Lung microvascular endothelial cell (primary cell): ENCODE results near the gene CLCN7. TPM values are rescaled to one million over a fixed set of nuclear protein-coding genes. Genes with fewer than 3 reads are reported as not detected.

Experiments used
- DNase-seq, 2 donors: peaks; one replicate each; pipeline versions ENCODE4 v3.0.0 to v3.0.0-alpha.2; 2010; ENCODE audit warnings: low read depth in 2 of 2
- total RNA-seq: library from RNA; depleted of rRNA; stranded (reverse); fragments of >200 nt; gene quantifications from 2 replicates; pipeline ENCODE4 v1.2.1, GENCODE V29; 2014

CLCN7 gene
- total RNA-seq, 1 donor from 2014 or later: 69.8 TPM

DNA sequence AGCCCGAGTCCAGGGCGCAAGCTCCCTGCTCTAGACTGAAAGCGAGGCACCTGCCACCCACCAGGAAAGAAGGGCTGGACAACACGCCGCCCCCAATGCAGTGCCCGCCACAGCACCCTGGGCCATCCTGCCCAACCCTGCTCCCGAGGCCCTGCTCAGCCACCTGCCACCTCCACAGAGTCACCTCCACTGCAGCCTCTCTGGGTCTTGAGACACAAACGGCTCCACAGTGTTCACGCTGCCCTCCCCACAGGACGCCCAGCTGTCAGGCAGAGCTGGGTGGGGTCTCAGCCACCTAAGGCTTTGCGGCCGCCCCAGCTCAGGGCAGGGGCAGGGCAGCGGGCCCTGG is 9.3 kb downstream of the CLCN7 start:
- no peak for DNase-seq

- DNase-seq: no peak
Measured at GRCh38 chr16:1464894-1465566, 9.8 kb downstream of the CLCN7 start.

DNA sequence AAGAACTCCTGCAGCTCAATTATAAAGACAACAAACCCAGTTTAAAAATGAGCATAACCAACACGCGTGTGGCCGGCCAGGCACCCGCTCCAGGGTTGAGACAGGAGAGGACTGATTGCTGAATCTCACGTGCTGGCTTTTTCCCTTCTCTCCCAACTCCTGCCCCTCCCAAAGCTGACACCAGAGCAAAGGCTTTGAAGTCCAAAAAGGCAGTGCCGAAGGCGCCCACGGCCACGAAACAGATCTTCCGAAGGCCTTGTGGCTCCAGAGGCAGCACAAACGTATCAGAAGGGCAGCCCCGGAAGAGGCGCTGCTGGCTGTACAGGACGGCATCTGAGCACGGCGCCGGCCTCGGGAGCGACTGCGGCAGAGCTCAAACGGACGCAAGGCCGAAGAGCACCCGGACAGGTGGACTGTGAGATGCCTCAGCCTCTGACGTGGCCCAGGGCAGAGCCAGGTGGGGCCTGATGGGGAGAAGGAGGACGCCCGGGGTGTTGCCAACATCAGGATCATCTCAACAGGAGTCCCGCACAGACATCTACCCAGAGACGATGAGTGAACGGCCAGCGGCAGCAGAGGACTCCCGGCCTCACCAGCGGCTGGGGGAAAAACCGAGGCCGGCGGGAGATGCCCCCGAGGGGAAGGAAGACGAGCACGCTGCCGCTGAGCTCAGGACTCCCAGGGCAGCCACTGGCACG is 10.5 kb downstream of the CLCN7 start:
- DNase-seq: no peak

DNA sequence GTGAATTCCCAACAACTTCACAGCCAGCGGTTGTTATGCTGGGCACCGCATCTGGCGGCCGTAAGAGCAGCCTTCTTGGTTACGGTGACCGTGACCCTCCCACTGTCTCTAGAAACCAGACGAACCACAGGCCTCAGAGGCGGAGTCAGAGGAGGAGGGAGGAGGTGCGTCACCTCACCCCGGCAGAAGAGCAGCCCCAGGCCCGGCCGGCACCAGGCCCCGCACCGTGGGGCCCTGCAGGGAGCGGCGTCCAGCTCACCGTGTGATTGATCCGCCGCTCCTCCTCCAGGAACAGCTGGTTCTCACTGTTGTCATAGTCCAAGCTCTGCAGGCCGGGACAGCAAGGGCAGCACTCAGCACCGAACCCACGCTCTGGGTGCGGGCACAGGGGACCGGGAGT is 13.7 kb downstream of the CLCN7 start:
- DNase-seq: no peak

GRCh38 chr16:1460602-1461138 is 14.2 kb downstream of the CLCN7 start:
- DNase-seq: no peak

- DNase-seq: no peak
Measured at GRCh38 chr16:1459967-1460366, 14.9 kb downstream of the CLCN7 start.

DNA sequence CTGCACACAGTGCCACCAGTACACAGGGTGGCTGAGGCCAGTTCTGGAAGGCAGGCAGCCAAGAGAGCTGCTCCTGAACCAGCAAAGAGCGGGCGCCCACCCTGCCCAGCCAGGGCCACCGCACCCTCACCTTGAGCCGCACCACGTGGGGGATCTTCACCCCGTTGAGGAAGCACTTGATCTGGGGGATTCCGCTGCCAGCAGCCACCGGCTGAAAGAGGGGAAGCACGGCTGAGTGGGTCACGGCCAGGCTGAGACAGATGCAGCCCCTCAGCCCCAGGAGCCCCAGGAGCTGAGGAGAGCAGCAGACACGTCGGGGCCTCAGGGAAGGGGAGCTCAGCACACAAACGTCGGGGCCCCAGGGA is 15.9 kb downstream of the CLCN7 start:
- DNase-seq: no peak

DNA sequence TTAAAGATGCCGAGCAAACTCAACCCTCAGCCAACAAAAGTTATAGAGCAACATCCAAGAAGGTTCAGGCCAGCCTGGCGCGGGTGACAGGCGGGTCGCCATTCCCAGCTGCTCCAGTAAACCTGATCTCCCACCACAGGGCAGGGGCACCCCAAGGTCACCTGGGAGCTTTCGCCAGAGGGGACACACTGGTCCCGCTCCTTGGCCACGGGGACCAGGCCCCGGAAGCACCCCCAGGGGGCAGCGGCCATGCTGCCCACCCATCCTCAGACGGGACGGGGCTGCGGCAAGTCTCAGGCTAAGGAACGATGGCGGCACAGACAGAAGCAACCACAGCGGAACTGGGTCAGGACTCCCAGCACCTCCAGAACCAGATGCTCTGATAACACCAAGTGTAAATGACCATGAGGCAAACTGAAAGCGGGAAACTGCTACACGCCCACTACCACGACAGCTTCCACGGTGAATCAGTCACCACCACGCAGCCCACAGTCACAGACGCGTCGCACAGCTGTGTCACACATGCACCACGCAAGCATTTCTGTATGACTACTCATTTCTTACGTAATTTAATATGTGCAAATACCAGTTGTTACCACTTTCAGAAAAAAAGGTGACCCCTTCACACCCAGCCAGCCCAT is 16.4 kb downstream of the CLCN7 start:
- DNase-seq: no peak

DNA sequence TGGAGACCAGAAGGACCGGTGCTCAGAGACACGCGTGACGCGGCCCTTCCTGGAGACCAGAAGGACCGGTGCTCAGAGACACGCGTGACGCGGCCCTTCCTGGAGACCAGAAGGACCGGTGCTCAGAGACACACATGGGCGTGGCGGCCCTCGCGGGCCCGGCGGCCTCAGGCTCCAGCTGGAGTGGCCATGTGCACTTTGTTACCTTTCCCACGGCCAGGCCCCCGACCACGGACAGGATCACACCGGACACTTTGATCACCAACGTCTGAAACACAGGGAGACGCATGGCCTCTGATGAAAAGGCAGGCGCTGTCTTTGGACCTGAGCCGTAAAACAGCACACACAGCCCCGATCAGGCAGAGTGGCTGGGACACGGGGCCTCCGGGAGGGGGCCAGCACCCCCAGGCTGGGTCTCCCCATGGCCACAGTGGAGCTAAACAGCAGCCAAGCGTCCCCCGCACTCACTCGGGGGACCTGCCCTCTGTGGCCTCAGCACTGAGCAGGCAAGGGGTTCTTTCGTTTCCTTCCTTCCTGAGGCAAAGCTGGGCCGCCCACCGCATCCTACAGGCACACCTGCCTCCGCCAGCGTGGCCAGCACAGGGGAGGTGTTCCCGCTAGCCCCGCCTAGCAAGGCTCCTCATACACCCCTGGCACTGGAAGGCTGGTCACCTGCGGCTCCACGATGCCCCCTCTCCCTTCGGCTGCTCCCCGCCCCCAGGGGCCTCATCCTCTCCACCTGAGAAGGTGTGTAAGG is 17.2 kb downstream of the CLCN7 start:
- no peak for DNase-seq

DNA sequence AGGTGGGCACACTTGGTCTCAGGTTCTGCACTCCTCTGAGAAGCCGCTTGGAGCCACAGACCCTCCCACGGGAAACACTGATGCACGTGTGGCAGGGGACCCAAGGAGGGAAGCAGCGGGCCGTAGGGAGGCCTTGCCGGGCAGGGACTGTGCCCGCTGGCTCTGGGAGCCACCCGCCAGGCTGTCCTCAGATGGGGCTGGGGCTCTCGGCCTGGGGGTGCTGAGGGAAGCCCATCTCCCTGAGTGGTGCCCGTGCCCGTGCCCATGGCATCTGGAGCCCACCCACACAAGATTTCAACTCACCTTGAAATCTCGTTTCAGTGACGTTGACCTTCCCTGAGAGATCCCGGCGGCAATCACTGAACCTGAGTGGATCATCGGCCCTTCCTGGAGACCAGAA is 17.9 kb downstream of the CLCN7 start:
- no peak for DNase-seq

GRCh38 chr16:1455190-1456171 is 19.3 kb downstream of the CLCN7 start:
- DNase-seq: no peak

DNA sequence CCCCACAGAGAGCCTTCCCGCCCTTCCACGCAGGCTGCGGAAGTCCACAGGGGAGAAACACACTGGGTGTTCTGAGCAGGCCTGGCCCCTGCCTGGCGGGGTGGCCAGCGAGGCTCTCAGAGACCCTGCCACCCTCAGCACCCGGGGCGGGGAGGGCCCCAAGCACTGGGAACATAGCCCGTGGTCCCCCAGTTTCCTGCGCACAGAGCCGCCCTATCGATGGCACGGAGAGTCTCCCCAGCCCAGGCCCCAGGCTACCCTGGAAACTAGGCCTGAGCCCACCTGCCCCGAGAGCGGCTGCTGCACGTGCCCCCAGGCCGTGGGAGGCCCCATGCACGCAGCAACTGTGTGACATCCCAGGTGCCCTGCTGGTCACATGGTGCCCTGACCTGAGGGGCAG is 20.3 kb downstream of the CLCN7 start:
- DNase-seq: no peak

DNA sequence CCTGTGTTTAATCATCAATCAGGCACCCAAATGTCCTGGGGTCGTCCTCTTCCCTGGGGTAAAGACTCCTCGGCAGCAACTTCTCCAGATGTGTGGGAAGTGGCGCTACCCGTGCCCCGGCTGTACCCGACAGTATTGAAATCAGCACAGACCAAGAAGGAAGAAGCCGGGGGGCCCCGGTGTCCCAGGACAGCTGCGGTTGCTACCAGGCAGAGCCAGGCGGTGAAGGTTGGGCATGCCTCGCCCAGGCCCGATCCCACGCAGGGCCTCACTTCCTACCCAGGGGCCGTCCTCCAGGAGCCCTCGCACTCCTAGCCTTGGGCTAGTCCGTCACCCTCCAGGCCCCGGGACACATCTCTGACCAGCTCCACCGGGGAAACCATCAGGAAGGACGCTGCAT is 21.5 kb downstream of the CLCN7 start:
- no peak for DNase-seq

DNA sequence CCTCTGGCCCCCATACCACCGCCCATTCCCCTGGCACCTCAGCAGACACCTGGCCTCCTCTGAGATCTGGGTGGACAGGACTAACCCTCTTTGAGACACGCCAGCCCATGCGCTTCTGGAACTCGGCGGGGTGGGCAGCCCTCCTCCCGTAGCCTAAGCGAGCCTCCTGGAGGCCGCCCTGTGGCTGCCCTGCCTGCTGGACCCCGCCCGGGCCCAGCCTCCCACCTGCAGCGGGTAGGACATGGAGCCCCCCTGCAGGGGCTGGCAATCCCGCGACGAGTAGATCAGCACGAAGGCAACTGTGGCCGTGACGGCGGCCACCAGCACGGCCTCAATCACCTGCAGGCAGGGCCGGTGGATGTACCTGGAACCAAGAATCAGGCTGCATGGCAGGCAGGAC is 22.3 kb downstream of the CLCN7 start:
- no peak for DNase-seq

- DNase-seq: no peak
Measured at GRCh38 chr16:1451702-1452392, 23.0 kb downstream of the CLCN7 start.

GRCh38 chr16:1450841-1451240 is 24.0 kb downstream of the CLCN7 start:
- DNase-seq: no peak

GRCh38 chr16:1450218-1450617 is 24.6 kb downstream of the CLCN7 start:
- DNase-seq: no peak

DNA sequence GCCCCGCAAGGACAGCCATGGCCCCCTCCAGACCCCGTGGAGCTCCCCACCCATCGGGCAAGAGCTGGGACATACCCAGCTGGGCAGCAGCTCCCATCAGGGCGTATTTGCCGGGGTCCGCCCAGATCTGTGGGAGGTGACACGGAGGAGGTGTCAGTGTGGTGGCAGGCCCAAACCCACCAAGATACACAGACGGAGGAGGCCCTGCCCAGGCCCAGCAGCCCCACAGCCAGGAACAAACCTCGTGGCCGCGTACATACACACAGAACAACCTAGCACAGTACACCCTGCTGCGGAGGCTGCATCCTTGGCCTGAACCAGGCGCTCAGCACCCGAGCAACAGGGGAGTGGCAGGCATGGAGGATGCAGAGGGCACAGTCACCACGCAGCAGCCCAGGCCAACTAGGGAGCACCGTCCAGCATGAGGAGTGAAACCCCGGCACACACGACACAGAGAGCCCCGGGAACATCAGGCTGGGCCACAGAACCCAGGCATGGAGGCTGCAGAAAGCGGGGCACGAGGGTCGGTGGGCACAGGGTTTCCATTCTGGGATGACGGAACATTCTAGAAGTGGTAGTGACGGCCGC is 25.5 kb downstream of the CLCN7 start:
- DNase-seq: no peak

DNA sequence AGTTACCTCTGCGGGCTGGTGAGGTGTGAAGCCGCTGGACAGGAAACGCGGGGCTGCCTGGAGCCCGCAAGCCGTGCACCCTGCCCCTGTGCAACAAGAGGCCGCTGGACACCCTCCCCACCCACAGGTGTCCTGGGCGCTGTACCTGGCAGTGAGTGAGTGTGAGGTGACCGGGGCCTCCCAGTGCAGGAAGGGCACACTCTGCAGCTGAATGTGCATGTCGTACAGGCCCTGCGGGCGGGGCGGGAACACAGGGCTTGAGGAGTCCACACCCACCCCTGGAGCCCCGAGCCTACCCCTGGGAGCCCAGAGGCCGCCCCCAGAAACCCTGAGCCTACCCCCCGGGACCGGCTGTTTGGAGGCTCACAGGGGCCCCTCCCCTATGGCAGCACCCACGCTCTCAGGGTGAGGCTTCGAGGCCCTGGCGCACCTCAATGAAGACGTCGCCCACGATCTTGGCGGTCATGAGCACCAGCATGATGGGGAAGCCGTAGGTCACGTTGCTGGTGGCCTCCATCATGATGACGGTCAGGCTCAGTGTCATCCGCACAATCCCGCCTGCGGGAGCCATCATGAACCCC is 26.2 kb downstream of the CLCN7 start:
- DNase-seq: no peak

- no peak for DNase-seq
Measured at GRCh38 chr16:1447965-1448364, 26.9 kb downstream of the CLCN7 start.
